ENCODE results near the gene PTPRT.

The PTPRT gene

GRCh38 chr20:42270539-42270938 is 919.2 kb downstream of the PTPRT start:
- H3K36me3 ChIP-seq (ENCODE audit: control insufficient read depth in 1 of 2, insufficient read depth in 2 of 2, low read length in 2 of 2), result no peaks in the 10 kb centered on the region
- H3K4me1 ChIP-seq (ENCODE audit: control insufficient read depth in 1 of 2, insufficient read depth in 2 of 2, low read length in 2 of 2), result no peaks in the 10 kb centered on the region
- no peak overlapping the region for H3K27ac ChIP-seq (ENCODE audit: low read depth, low read length)
- H3K4me3 ChIP-seq (ENCODE audit: low read depth in 1 of 2, low read length in 2 of 2), result no peak overlapping the region
- no peaks in the 10 kb centered on the region for H3K27me3 ChIP-seq (ENCODE audit: control insufficient read depth in 1 of 2, insufficient read depth in 2 of 2, low read length in 2 of 2)
- H3K9me3 ChIP-seq (ENCODE audit: control insufficient read depth in 1 of 2, low read length in 2 of 2), result no peaks in the 10 kb centered on the region
- H3K9ac ChIP-seq (ENCODE audit: low read depth in 1 of 2, low read length in 2 of 2), result no peak overlapping the region

GRCh38 chr20:42267793-42268384 is 921.8 kb downstream of the PTPRT start:
- Histone ChIP-seq H3K36me3 (ENCODE audit: control insufficient read depth in 1 of 2, insufficient read depth in 2 of 2, low read length in 2 of 2) (no peaks in the 10 kb centered on the region), H3K27ac (ENCODE audit: low read depth, low read length) (no peak overlapping the region)

GRCh38 chr20:42261766-42262270 is 927.9 kb downstream of the PTPRT start:
- Histone ChIP-seq H3K27ac (ENCODE audit: low read depth, low read length) (no peak overlapping the region), H3K36me3 (ENCODE audit: control insufficient read depth in 1 of 2, insufficient read depth in 2 of 2, low read length in 2 of 2) (no peaks in the 10 kb centered on the region), H3K27me3 (ENCODE audit: control insufficient read depth in 1 of 2, insufficient read depth in 2 of 2, low read length in 2 of 2) (peaks cover 0 to 2% of the 10 kb centered on the region in 2 donors), H3K9ac (ENCODE audit: low read depth in 1 of 2, low read length in 2 of 2) (no peak overlapping the region), H3K4me1 (ENCODE audit: control insufficient read depth in 1 of 2, insufficient read depth in 2 of 2, low read length in 2 of 2) (no peaks in the 10 kb centered on the region), H3K9me3 (ENCODE audit: control insufficient read depth in 1 of 2, low read length in 2 of 2) (no peaks in the 10 kb centered on the region), H3K4me3 (ENCODE audit: low read depth in 1 of 2, low read length in 2 of 2) (no peak overlapping the region)

More at GRCh38 chr20:42267793-42268384, 921.8 kb downstream of the PTPRT start:
- no peaks in the 10 kb centered on the region for H3K27me3 ChIP-seq (ENCODE audit: control insufficient read depth in 1 of 2, insufficient read depth in 2 of 2, low read length in 2 of 2)
- no peaks in the 10 kb centered on the region for H3K4me1 ChIP-seq (ENCODE audit: control insufficient read depth in 1 of 2, insufficient read depth in 2 of 2, low read length in 2 of 2)
- H3K4me3 ChIP-seq (ENCODE audit: low read depth in 1 of 2, low read length in 2 of 2), result no peak overlapping the region
- no peaks in the 10 kb centered on the region for H3K9me3 ChIP-seq (ENCODE audit: control insufficient read depth in 1 of 2, low read length in 2 of 2)
- no peak overlapping the region for H3K9ac ChIP-seq (ENCODE audit: low read depth in 1 of 2, low read length in 2 of 2)

DNA sequence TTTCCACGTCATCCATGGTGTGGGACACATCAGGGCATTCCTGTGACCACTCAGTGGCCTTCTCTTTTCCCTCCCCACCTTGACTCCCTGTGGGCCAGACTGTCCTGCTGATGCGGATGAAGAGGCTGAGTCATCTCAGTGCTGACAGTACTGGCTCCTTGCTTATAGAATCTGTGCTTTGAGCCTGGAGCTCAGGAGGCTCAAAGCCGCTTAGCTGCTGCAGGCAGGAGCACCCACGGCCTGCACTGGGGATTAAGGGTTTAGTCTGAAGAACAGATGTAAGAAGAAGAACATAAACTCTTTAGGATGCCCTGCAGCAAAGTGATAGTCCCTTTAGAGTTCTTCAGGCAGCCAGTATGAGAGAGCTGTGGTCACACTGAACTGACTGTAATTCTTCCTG is 929.5 kb downstream of the PTPRT start:
- Histone ChIP-seq H3K4me1 (ENCODE audit: control insufficient read depth in 1 of 2, insufficient read depth in 2 of 2, low read length in 2 of 2) (no peaks in the 10 kb centered on the region), H3K4me3 (ENCODE audit: low read depth in 1 of 2, low read length in 2 of 2) (no peak overlapping the region), H3K9ac (ENCODE audit: low read depth in 1 of 2, low read length in 2 of 2) (no peak overlapping the region), H3K27ac (ENCODE audit: low read depth, low read length) (no peak overlapping the region), H3K36me3 (ENCODE audit: control insufficient read depth in 1 of 2, insufficient read depth in 2 of 2, low read length in 2 of 2) (no peaks in the 10 kb centered on the region), H3K9me3 (ENCODE audit: control insufficient read depth in 1 of 2, low read length in 2 of 2) (no peaks in the 10 kb centered on the region), H3K27me3 (ENCODE audit: control insufficient read depth in 1 of 2, insufficient read depth in 2 of 2, low read length in 2 of 2) (peaks cover 0 to 2% of the 10 kb centered on the region in 2 donors)

GRCh38 chr20:42259389-42259788 is 930.3 kb downstream of the PTPRT start:
- no peak overlapping the region for H3K9ac ChIP-seq (ENCODE audit: low read depth in 1 of 2, low read length in 2 of 2)
- no peak overlapping the region for H3K27ac ChIP-seq (ENCODE audit: low read depth, low read length)
- no peaks in the 10 kb centered on the region for H3K9me3 ChIP-seq (ENCODE audit: control insufficient read depth in 1 of 2, low read length in 2 of 2)
- H3K4me1 ChIP-seq (ENCODE audit: control insufficient read depth in 1 of 2, insufficient read depth in 2 of 2, low read length in 2 of 2), result no peaks in the 10 kb centered on the region
- peaks cover 0 to 2% of the 10 kb centered on the region in 2 donors for H3K27me3 ChIP-seq (ENCODE audit: control insufficient read depth in 1 of 2, insufficient read depth in 2 of 2, low read length in 2 of 2)
- H3K4me3 ChIP-seq (ENCODE audit: low read depth in 1 of 2, low read length in 2 of 2), result no peak overlapping the region
- no peaks in the 10 kb centered on the region for H3K36me3 ChIP-seq (ENCODE audit: control insufficient read depth in 1 of 2, insufficient read depth in 2 of 2, low read length in 2 of 2)

DNA sequence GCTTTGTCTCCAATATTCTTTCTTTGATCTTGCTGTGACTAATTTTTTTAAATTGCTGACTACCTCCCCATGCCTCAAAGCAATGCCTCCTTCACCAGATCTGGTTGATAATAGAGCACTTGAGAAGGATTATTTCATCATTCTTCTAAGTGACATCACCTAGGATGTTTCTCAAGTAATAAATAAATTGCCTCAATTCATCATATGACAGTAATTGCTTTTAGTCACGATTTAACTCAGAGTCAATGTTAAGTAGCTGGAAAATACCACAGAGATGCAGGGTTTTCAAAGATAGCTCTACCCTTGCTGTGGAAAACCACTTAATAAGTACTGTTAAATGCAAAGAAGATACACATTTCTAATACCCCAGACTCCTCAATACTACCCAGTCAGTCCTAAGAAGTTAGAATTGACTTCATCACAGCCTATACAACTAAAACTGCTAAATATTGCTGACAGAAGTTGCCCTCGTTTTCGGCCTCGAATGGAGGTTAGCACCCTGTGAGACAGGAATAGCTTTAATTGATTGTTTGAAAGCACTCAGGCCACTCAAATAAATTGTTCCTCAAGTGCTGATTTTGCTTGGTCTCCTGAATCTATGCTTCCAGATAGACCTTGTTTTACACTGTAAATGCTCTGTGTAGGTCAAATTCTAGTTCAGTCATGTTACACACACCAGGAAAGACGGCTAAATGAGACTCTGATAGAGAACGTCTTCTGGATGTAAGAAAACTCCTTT is 931.0 kb downstream of the PTPRT start:
- peaks cover 0 to 2% of the 10 kb centered on the region in 2 donors for H3K27me3 ChIP-seq (ENCODE audit: control insufficient read depth in 1 of 2, insufficient read depth in 2 of 2, low read length in 2 of 2)
- no peak overlapping the region for H3K9ac ChIP-seq (ENCODE audit: low read depth in 1 of 2, low read length in 2 of 2)
- H3K27ac ChIP-seq (ENCODE audit: low read depth, low read length), result no peak overlapping the region
- H3K9me3 ChIP-seq (ENCODE audit: control insufficient read depth in 1 of 2, low read length in 2 of 2), result no peaks in the 10 kb centered on the region
- no peaks in the 10 kb centered on the region for H3K4me1 ChIP-seq (ENCODE audit: control insufficient read depth in 1 of 2, insufficient read depth in 2 of 2, low read length in 2 of 2)
- no peaks in the 10 kb centered on the region for H3K36me3 ChIP-seq (ENCODE audit: control insufficient read depth in 1 of 2, insufficient read depth in 2 of 2, low read length in 2 of 2)
- H3K4me3 ChIP-seq (ENCODE audit: low read depth in 1 of 2, low read length in 2 of 2), result no peak overlapping the region

GRCh38 chr20:42255821-42256220 is 933.9 kb downstream of the PTPRT start:
- Histone ChIP-seq H3K27ac (ENCODE audit: low read depth, low read length) (no peak overlapping the region), H3K9ac (ENCODE audit: low read depth in 1 of 2, low read length in 2 of 2) (no peak overlapping the region), H3K9me3 (ENCODE audit: control insufficient read depth in 1 of 2, low read length in 2 of 2) (no peaks in the 10 kb centered on the region)

DNA sequence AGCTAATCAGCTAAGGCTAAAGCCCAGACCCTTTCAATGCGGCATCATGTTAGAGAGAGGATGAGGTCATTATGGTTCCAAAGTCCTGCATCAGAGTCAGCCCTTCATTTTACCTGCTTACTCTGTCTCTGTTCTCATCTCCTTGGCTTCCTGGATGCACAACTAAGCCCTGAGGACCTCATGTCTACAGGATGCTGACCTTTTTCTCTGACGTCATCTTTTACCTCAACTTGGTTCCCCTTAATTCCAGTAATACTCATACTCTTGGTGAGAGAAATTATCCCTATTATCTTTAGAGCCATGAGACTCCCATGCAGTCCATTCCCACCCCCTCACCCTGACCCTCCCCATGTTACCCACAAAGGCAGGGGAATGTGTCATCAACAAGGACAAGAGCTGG is 935.0 kb downstream of the PTPRT start:
- H3K36me3 ChIP-seq (ENCODE audit: control insufficient read depth in 1 of 2, insufficient read depth in 2 of 2, low read length in 2 of 2), result no peaks in the 10 kb centered on the region
- H3K4me3 ChIP-seq (ENCODE audit: low read depth in 1 of 2, low read length in 2 of 2), result no peak overlapping the region
- H3K9me3 ChIP-seq (ENCODE audit: control insufficient read depth in 1 of 2, low read length in 2 of 2), result no peaks in the 10 kb centered on the region
- no peak overlapping the region for H3K27ac ChIP-seq (ENCODE audit: low read depth, low read length)
- no peak overlapping the region for H3K9ac ChIP-seq (ENCODE audit: low read depth in 1 of 2, low read length in 2 of 2)
- H3K4me1 ChIP-seq (ENCODE audit: control insufficient read depth in 1 of 2, insufficient read depth in 2 of 2, low read length in 2 of 2), result no peaks in the 10 kb centered on the region
- H3K27me3 ChIP-seq (ENCODE audit: control insufficient read depth in 1 of 2, insufficient read depth in 2 of 2, low read length in 2 of 2), result no peaks in the 10 kb centered on the region

More at GRCh38 chr20:42255821-42256220, 933.9 kb downstream of the PTPRT start:
- Histone ChIP-seq H3K36me3 (ENCODE audit: control insufficient read depth in 1 of 2, insufficient read depth in 2 of 2, low read length in 2 of 2) (no peaks in the 10 kb centered on the region), H3K4me3 (ENCODE audit: low read depth in 1 of 2, low read length in 2 of 2) (no peak overlapping the region), H3K4me1 (ENCODE audit: control insufficient read depth in 1 of 2, insufficient read depth in 2 of 2, low read length in 2 of 2) (no peaks in the 10 kb centered on the region), H3K27me3 (ENCODE audit: control insufficient read depth in 1 of 2, insufficient read depth in 2 of 2, low read length in 2 of 2) (no peaks in the 10 kb centered on the region)

- Histone ChIP-seq H3K27ac (ENCODE audit: low read depth, low read length) (no peak overlapping the region), H3K4me3 (ENCODE audit: low read depth in 1 of 2, low read length in 2 of 2) (no peak overlapping the region)
Observed at GRCh38 chr20:42252116-42252515, 937.6 kb downstream of the PTPRT start.

DNA sequence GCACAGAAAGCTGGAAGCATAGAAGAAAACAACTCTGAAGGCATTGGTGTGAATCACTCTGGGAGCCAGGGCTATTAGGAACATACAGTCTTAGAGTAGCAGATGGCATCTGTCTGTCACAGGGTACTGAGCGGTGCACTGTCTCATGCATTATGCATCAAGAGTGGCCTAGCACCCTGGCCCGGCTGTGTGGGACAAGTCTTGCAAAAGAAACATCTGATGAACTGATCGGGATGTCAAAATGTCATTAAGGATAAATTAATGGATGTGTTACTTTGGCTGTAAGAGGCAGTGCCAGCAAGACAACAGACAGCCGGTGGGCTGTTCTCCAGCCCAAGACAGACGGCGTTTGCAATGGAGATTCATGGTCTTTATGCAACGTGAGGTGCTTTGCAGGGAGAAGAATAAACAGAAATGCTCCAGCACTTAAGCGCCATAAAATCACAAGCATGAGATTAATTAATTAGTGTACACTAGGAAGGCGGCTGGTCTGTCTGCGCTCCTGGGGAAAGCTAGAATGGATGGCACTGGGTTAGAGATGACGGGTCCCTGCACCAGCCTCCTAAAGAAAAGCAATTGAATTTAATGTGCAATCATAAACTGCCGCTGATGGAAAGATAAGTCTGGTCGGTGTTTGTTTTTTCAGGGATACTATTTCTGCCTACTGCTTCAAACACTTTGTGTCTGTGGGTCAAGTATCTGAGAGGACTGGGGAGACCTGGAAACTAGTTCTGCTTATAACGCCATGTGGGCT is 970.9 kb downstream of the PTPRT start:
- Histone ChIP-seq H3K9me3 (ENCODE audit: control insufficient read depth in 1 of 2, low read length in 2 of 2) (no peaks in the 10 kb centered on the region), H3K27ac (ENCODE audit: low read depth, low read length) (no peak overlapping the region), H3K9ac (ENCODE audit: low read depth in 1 of 2, low read length in 2 of 2) (no peak overlapping the region), H3K36me3 (ENCODE audit: control insufficient read depth in 1 of 2, insufficient read depth in 2 of 2, low read length in 2 of 2) (no peaks in the 10 kb centered on the region), H3K27me3 (ENCODE audit: control insufficient read depth in 1 of 2, insufficient read depth in 2 of 2, low read length in 2 of 2) (no peaks in the 10 kb centered on the region), H3K4me1 (ENCODE audit: control insufficient read depth in 1 of 2, insufficient read depth in 2 of 2, low read length in 2 of 2) (no peaks in the 10 kb centered on the region), H3K4me3 (ENCODE audit: low read depth in 1 of 2, low read length in 2 of 2) (no peak overlapping the region)

More at GRCh38 chr20:42252116-42252515, 937.6 kb downstream of the PTPRT start:
- no peaks in the 10 kb centered on the region for H3K27me3 ChIP-seq (ENCODE audit: control insufficient read depth in 1 of 2, insufficient read depth in 2 of 2, low read length in 2 of 2)
- no peaks in the 10 kb centered on the region for H3K4me1 ChIP-seq (ENCODE audit: control insufficient read depth in 1 of 2, insufficient read depth in 2 of 2, low read length in 2 of 2)
- H3K9ac ChIP-seq (ENCODE audit: low read depth in 1 of 2, low read length in 2 of 2), result no peak overlapping the region
- H3K36me3 ChIP-seq (ENCODE audit: control insufficient read depth in 1 of 2, insufficient read depth in 2 of 2, low read length in 2 of 2), result no peaks in the 10 kb centered on the region
- no peaks in the 10 kb centered on the region for H3K9me3 ChIP-seq (ENCODE audit: control insufficient read depth in 1 of 2, low read length in 2 of 2)

All from duodenal mucosa (tissue), 2 donors.